A673 (cell line): Measurements from ENCODE around the gene L1TD1. TPM values are rescaled to one million over a fixed set of nuclear protein-coding genes. Genes with fewer than 3 reads are reported as not detected.

ENCODE experiments used
- BruUV-seq: library from RNA; stranded (reverse); fragments of 400-500 nt; replicated peaks from 2 replicates; lab custom pipeline; 2021; lab: Mats Ljungman, UMichigan
- CTCF ChIA-PET: fragments of 300-600 bp; sonication (Branson Sonifier 250); formaldehyde crosslinking; loops from one replicate; lab custom pipeline; 2022; ENCODE audit warnings: antibody characterized with exemption; lab: Charles Lee
- POLR2A ChIA-PET: fragments of 300-600 bp; sonication (Branson Sonifier 250); formaldehyde crosslinking; loops from one replicate; lab custom pipeline; 2022; ENCODE audit warnings: antibody characterized with exemption; ENCODE audit not compliant: low non-redundant PET; lab: Charles Lee
- DNase-seq: peaks from one replicate; pipeline ENCODE4 v3.0.0-alpha.2; 2015; ENCODE audit warnings: low spot score
- H3K27ac ChIP-seq: fragments of 200-600 bp; sonication (generic); 2 replicates; pipeline ENCODE4 v1.5.1; 2016; ENCODE audit warnings: mixed run types, low read depth, mild to moderate bottlenecking, mixed read lengths, antibody characterized with exemption, low read length; ENCODE audit not compliant: poor library complexity, severe bottlenecking
- H3K27me3 ChIP-seq: fragments of 200-600 bp; sonication (generic); replicated peaks from 2 replicates; pipeline ENCODE4 v1.6.1; 2017; ENCODE audit warnings: mixed run types, low read depth, mild to moderate bottlenecking, mixed read lengths, antibody characterized with exemption, low read length; ENCODE audit not compliant: insufficient read depth, poor library complexity
- H3K36me3 ChIP-seq: fragments of 200-600 bp; sonication (generic); 2 replicates; pipeline ENCODE4 v1.6.1; 2016; ENCODE audit warnings: mixed run types, mild to moderate bottlenecking, mixed read lengths, antibody characterized with exemption, low read length; ENCODE audit not compliant: insufficient read depth, poor library complexity, severe bottlenecking
- H3K4me1 ChIP-seq: fragments of 200-600 bp; sonication (generic); 2 replicates; pipeline ENCODE4 v1.6.1; 2017; ENCODE audit warnings: mixed run types, mild to moderate bottlenecking, mixed read lengths, antibody characterized with exemption, low read length; ENCODE audit not compliant: insufficient read depth, poor library complexity, severe bottlenecking
- H3K4me3 ChIP-seq: fragments of 200-600 bp; sonication (generic); 2 replicates; pipeline ENCODE4 v1.5.1; 2016; ENCODE audit warnings: low read depth, mixed run types, mild to moderate bottlenecking, mixed read lengths, low read length; ENCODE audit not compliant: poor library complexity, severe bottlenecking
- H3K9me3 ChIP-seq: fragments of 200-600 bp; sonication (generic); 2 replicates; pipeline ENCODE4 v1.6.1; 2016; ENCODE audit warnings: mixed run types, low read depth, mild to moderate bottlenecking, mixed read lengths, antibody characterized with exemption, low read length; ENCODE audit not compliant: poor library complexity, severe bottlenecking
- CTCF ChIP-seq: fragments of 300-800, 200-600 bp; sonication (generic); conservative IDR thresholded peaks from 2 replicates; pipeline ENCODE4 v1.5.1; 2017; ENCODE audit warnings: low read depth, mild to moderate bottlenecking, antibody characterized with exemption, low read length, moderate library complexity, mixed read lengths
- EZH2 ChIP-seq: fragments of 200-600 bp; sonication (generic); IDR thresholded peaks from 2 replicates; pipeline ENCODE4 v1.6.1; 2017; ENCODE audit warnings: borderline replicate concordance, low read depth, mild to moderate bottlenecking, mixed read lengths, antibody characterized with exemption, low read length; ENCODE audit not compliant: poor library complexity, severe bottlenecking
- intact Hi-C: fragments of 100-400 bp; cut with micrococcal nuclease; formaldehyde crosslinking; loops from one replicate; pipeline ENCODE4 v1.10.0; 2022; ENCODE audit not compliant: unreplicated experiment
- total RNA-seq: library from RNA; stranded (reverse); gene quantifications from 2 replicates; pipeline ENCODE4 v1.2.3, GENCODE V29; 2021

The L1TD1 gene
- total RNA-seq, 1 experiment from 2014 or later = not detected

- CTCF ChIA-PET = no interaction called here
- Histone ChIP-seq H3K36me3 (no peaks in the 10 kb centered on the region), H3K4me1 (no peaks in the 10 kb centered on the region), H3K27me3 (no peaks in the 10 kb centered on the region), H3K9me3 (no peaks in the 10 kb centered on the region), H3K27ac (no peak overlapping the region), H3K4me3 (no peak overlapping the region)
- TF ChIP-seq EZH2 = no peak
- no peak for TF ChIP-seq CTCF
- intact Hi-C loops = no loop called here
- POLR2A ChIA-PET = no interaction called here
- DNase-seq = no peak
- BruUV-seq = no TSS peak
These were observed 34.2 kb downstream of the L1TD1 start for GRCh38 chr1:62228883-62229187.

- DNase-seq = no peak
- Histone ChIP-seq H3K27me3 (no peaks in the 10 kb centered on the region), H3K27ac (no peak overlapping the region), H3K9me3 (no peaks in the 10 kb centered on the region), H3K4me1 (no peaks in the 10 kb centered on the region), H3K36me3 (no peaks in the 10 kb centered on the region), H3K4me3 (no peak overlapping the region)
- intact Hi-C loops = no loop called here
- ChIA-PET POLR2A (no interaction called here), CTCF (no interaction called here)
- TF ChIP-seq EZH2 (no peak), CTCF (no peak)
- BruUV-seq = no TSS peak
These were observed 34.8 kb downstream of the L1TD1 start for GRCh38 chr1:62229468-62229867.

- ChIA-PET CTCF (no interaction called here), POLR2A (no interaction called here)
- Histone ChIP-seq H3K9me3 (no peaks in the 10 kb centered on the region), H3K27me3 (no peaks in the 10 kb centered on the region), H3K27ac (no peak overlapping the region), H3K4me3 (no peak overlapping the region), H3K36me3 (no peaks in the 10 kb centered on the region), H3K4me1 (no peaks in the 10 kb centered on the region)
- intact Hi-C loops = no loop called here
- no peak for TF ChIP-seq CTCF
- no peak for TF ChIP-seq EZH2
- no peak for DNase-seq
- BruUV-seq = no TSS peak
These were observed 35.3 kb downstream of the L1TD1 start for GRCh38 chr1:62229932-62230331.
